ENCODE results near the gene RGR. TPM values are rescaled to one million over a fixed set of nuclear protein-coding genes. Genes with fewer than 3 reads are reported as not detected.

RGR gene
- total RNA-seq, 2 experiments from 2014 or later = not detected

DNA sequence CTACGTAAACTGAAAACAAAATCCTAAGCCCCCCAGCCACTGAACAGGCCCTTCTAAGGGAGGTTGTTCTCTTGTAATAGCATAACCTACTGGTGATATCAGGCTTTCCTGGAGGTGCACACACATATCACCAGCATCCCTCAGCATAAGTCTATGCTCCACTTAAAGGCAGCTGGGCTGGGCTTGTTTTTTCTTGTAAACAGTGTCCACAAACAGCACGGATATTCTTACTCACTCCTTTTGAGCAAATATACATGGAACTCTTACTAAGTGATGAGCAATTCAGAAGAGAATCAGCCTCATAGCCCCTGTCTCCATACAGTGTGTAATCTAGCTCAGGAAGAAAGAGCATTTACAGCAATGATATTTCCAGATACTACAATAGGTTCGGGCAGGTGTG lies 5.9 kb upstream of the RGR start:
- ChIA-PET CTCF (interaction anchor here (1.1 kb wide), 1 partner anchor 19 kb away, joined by 4 read pairs; no protein-coding TSS in a partner anchor), POLR2A (interaction anchor here (1.0 kb wide), 1 partner anchor 303 kb away, joined by 3 read pairs; no protein-coding TSS in a partner anchor)
- Mint-ChIP-seq H3K9me3 (ENCODE audit: insufficient read depth) (no peaks in the 10 kb centered on the region), H3K27ac (no peak overlapping the region), H3K4me1 (ENCODE audit: low read depth) (no peaks in the 10 kb centered on the region), H3K4me3 (no peak overlapping the region), H3K27me3 (ENCODE audit: low read depth) (peaks cover 4% of the 10 kb centered on the region), H3K36me3 (ENCODE audit: low read depth) (no peaks in the 10 kb centered on the region)
- no peak for DNase-seq
- ATAC-seq = no peak

DNA sequence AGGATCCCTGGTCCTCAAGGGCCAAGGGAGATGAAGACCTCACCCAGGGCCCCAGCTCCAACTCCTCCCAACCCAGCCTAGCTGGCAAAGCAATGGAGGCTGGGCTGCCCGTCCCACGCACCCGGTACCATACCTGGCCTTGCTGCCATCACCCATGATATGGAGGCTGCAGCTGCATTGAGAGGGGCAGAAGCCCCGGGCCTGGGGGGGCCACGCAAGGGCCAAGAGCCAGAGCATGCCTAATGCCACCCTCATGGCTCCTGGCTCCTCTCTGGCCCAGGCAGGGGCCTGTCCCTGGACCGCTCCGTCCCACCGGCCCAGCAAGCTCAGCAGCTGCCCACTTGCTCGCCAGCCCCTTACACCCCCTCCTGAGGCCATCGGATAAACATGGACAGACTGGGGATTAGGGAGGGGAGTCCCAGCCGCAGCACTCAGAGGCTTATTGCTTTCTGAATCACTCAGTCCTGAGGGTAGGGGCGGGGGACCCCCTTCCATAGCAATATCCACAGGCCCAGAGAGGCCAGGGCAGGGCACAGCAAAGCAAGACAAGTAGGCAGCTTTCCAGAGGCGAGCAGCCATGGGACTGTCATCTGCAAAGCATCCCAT lies 3.6 kb upstream of the RGR start, which contains the start of gene LRIT1:
Gene LRIT1, minus strand, starts transcription at position 362 of the 606 bp plus-strand sequence. Its CDS starts 107 bp downstream, at position 255.
- H3K4me3 Mint-ChIP-seq = no peak within 1 kb of the TSS
- no peak within 1 kb of the TSS for H3K27ac Mint-ChIP-seq
- H3K36me3 Mint-ChIP-seq (ENCODE audit: low read depth) = no peaks in the 10 kb centered on the region
- H3K4me1 Mint-ChIP-seq (ENCODE audit: low read depth) = no peaks in the 10 kb centered on the region
- CTCF ChIA-PET = no interaction called here
- H3K27me3 Mint-ChIP-seq (ENCODE audit: low read depth) = peaks cover 4% of the 10 kb centered on the region
- ATAC-seq (no peak), DNase-seq (no peak)
- no peaks in the 10 kb centered on the region for H3K9me3 Mint-ChIP-seq (ENCODE audit: insufficient read depth)
- POLR2A ChIA-PET = no interaction called here

GRCh38 chr10:84243759-84244158 lies 1.1 kb upstream of the RGR start:
- DNase-seq (no peak), ATAC-seq (no peak)
- Mint-ChIP-seq H3K4me1 (ENCODE audit: low read depth) (no peaks in the 10 kb centered on the region), H3K27me3 (ENCODE audit: low read depth) (peaks cover 2% of the 10 kb centered on the region), H3K27ac (no peak overlapping the region), H3K9me3 (ENCODE audit: insufficient read depth) (no peaks in the 10 kb centered on the region), H3K4me3 (no peak overlapping the region), H3K36me3 (ENCODE audit: low read depth) (no peaks in the 10 kb centered on the region)
- POLR2A ChIA-PET = no interaction called here
- CTCF ChIA-PET = no interaction called here

DNA sequence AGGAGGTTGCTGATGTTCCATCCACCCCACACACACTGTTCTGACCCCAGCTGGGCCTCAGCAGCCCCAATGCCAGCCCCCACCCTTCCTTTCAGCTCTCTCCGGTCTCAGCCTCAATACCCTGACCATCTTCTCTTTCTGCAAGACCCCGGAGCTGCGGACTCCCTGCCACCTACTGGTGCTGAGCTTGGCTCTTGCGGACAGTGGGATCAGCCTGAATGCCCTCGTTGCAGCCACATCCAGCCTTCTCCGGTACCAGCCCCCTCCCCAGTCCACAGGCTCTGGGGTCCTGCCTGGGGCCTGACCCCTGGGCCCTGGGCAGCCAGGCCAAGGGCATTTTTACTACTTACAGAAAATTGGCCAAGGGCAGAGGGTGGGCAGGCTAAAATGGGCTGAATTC lies 2.6 kb downstream of the RGR start:
- CTCF ChIA-PET = interaction anchor here (1.1 to 1.9 kb wide), 2 partner anchors 9 to 247 kb away, joined by 3 to 7 read pairs; no protein-coding TSS in a partner anchor
- no peak overlapping the region for H3K27ac Mint-ChIP-seq
- no peaks in the 10 kb centered on the region for H3K4me1 Mint-ChIP-seq (ENCODE audit: low read depth)
- H3K36me3 Mint-ChIP-seq (ENCODE audit: low read depth) = no peaks in the 10 kb centered on the region
- H3K27me3 Mint-ChIP-seq (ENCODE audit: low read depth) = peaks cover 2% of the 10 kb centered on the region
- H3K9me3 Mint-ChIP-seq (ENCODE audit: insufficient read depth) = no peaks in the 10 kb centered on the region
- no peak overlapping the region for H3K4me3 Mint-ChIP-seq
- ATAC-seq (no peak), DNase-seq (no peak)
- POLR2A ChIA-PET = no interaction called here

- no peak for DNase-seq
- Mint-ChIP-seq H3K4me1 (ENCODE audit: low read depth) (no peaks in the 10 kb centered on the region), H3K36me3 (ENCODE audit: low read depth) (no peaks in the 10 kb centered on the region), H3K4me3 (no peak overlapping the region), H3K27ac (no peak overlapping the region), H3K9me3 (ENCODE audit: insufficient read depth) (no peaks in the 10 kb centered on the region), H3K27me3 (ENCODE audit: low read depth) (peaks cover 2% of the 10 kb centered on the region)
- no peak for ATAC-seq
- POLR2A ChIA-PET = no interaction called here
- CTCF ChIA-PET = interaction anchor here (1.3 kb wide), 1 partner anchor 104 kb away, joined by 4 read pairs; no protein-coding TSS in a partner anchor
These were observed 3.9 kb downstream of the RGR start for GRCh38 chr10:84248794-84249193.

GRCh38 chr10:84254552-84255478 lies 10.0 kb downstream of the RGR start:
- no peaks in the 10 kb centered on the region for H3K36me3 Mint-ChIP-seq (ENCODE audit: low read depth)
- H3K4me1 Mint-ChIP-seq (ENCODE audit: low read depth) = peaks cover 3% of the 10 kb centered on the region
- ATAC-seq = no peak
- no peak overlapping the region for H3K4me3 Mint-ChIP-seq
- no peak for DNase-seq
- no peaks in the 10 kb centered on the region for H3K9me3 Mint-ChIP-seq (ENCODE audit: insufficient read depth)
- ChIA-PET CTCF (interaction anchor here (0.8 to 2.1 kb wide), 4 partner anchors 10 to 286 kb away, joined by 3 to 6 read pairs (median 5); no protein-coding TSS in a partner anchor), POLR2A (interaction anchor here (0.6 kb wide), 2 partner anchors 22 to 247 kb away, joined by 3 to 4 read pairs; no protein-coding TSS in a partner anchor)
- no peak overlapping the region for H3K27ac Mint-ChIP-seq
- H3K27me3 Mint-ChIP-seq (ENCODE audit: low read depth) = peaks cover 7% of the 10 kb centered on the region

- ATAC-seq = peak; percentile 75
- Mint-ChIP-seq H3K9me3 (ENCODE audit: insufficient read depth) (no peaks in the 10 kb centered on the region), H3K4me3 (no peak overlapping the region), H3K4me1 (ENCODE audit: low read depth) (peaks cover 3% of the 10 kb centered on the region), H3K27me3 (ENCODE audit: low read depth) (peaks cover 7% of the 10 kb centered on the region), H3K36me3 (ENCODE audit: low read depth) (no peaks in the 10 kb centered on the region), H3K27ac (no peak overlapping the region)
- DNase-seq = peak; percentile 61
- POLR2A ChIA-PET = no interaction called here
- CTCF ChIA-PET = interaction anchor here (0.6 to 1.9 kb wide), 18 partner anchors 9 to 281 kb away, joined by 3 to 11 read pairs (median 4); no protein-coding TSS in a partner anchor
These were observed 11.9 kb downstream of the RGR start for GRCh38 chr10:84256510-84257342.

- no peak overlapping the region for H3K27ac Mint-ChIP-seq
- peaks cover 3% of the 10 kb centered on the region for H3K4me1 Mint-ChIP-seq (ENCODE audit: low read depth)
- ATAC-seq = no peak
- H3K9me3 Mint-ChIP-seq (ENCODE audit: insufficient read depth) = no peaks in the 10 kb centered on the region
- H3K27me3 Mint-ChIP-seq (ENCODE audit: low read depth) = peaks cover 5% of the 10 kb centered on the region
- ChIA-PET CTCF (interaction anchor here (0.7 to 1.9 kb wide), 14 partner anchors 10 to 281 kb away, joined by 3 to 11 read pairs (median 4); no protein-coding TSS in a partner anchor), POLR2A (no interaction called here)
- no peak for DNase-seq
- H3K4me3 Mint-ChIP-seq = no peak overlapping the region
- no peaks in the 10 kb centered on the region for H3K36me3 Mint-ChIP-seq (ENCODE audit: low read depth)
These were observed 12.6 kb downstream of the RGR start for GRCh38 chr10:84257343-84258020.

DNA sequence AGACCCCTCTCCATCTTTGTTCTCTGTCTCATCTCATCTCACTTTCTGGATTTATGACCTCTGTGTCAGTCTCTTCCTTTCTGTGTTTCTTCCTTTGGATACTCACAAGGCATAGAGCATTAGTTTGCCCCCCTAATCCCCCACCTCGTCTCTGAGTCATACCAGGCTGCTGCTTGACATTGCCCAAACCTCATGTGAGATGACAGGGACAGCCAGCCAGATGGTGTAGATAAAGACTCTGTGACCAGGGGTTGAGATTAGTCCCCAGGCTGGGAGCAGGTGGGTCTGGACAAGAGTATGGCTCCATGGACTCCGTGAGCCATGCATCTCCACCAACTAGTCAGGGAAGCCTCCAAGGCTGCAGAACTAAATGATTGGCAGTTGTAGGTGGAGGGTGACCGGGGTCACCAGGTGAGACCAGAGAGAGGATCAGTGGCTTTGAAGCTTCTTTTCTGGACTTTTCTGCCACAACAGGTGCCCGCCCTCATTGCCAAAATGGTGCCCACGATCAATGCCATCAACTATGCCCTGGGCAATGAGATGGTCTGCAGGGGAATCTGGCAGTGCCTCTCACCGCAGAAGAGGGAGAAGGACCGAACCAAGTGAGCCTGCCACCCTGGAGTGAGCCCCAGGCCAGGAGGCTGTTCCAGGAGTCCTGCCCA lies 13.3 kb downstream of the RGR start:
- Mint-ChIP-seq H3K27ac (no peak overlapping the region), H3K36me3 (ENCODE audit: low read depth) (no peaks in the 10 kb centered on the region), H3K4me1 (ENCODE audit: low read depth) (peaks cover 3% of the 10 kb centered on the region), H3K9me3 (ENCODE audit: insufficient read depth) (no peaks in the 10 kb centered on the region), H3K27me3 (ENCODE audit: low read depth) (peaks cover 8% of the 10 kb centered on the region), H3K4me3 (no peak overlapping the region)
- ATAC-seq (no peak), DNase-seq (no peak)
- ChIA-PET POLR2A (no interaction called here), CTCF (interaction anchor here (1.3 to 1.6 kb wide), 3 partner anchors 10 to 19 kb away, joined by 4 to 8 read pairs (median 5); no protein-coding TSS in a partner anchor)

DNA sequence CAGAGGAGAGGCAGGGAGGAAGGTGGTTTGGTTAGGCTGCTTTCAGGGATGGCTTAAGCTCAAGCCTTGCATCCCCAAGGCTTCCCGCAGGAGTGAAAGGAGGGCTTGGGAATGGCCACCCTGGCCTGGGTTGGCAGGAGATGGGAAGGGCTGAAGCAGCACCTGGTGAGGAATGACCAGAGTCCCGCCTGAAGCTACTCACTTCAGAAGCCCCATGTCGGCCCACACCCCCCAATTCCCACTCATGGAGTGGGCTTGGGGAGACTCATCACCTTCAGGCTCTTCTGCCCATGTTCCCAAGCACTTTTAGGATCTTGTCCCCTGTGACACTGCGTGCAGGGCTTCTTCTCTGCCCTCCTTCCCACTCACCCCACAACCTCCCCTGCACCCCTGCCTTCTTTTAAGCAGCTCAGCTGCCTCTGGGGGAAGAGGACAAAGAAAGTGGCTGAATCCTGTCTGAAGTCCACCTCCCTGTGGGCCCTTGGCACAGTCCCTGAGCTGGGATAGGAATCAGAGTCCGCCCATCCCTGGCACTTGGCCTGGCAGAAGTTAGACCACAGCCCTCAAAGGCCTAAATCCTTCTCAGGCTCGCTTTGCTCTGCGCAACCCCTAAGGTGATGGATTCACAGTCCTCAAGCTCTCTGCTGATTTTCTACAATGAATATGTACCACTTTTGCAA lies 16.5 kb downstream of the RGR start:
- Mint-ChIP-seq H3K27ac (no peak overlapping the region), H3K36me3 (ENCODE audit: low read depth) (no peaks in the 10 kb centered on the region), H3K9me3 (ENCODE audit: insufficient read depth) (no peaks in the 10 kb centered on the region), H3K27me3 (ENCODE audit: low read depth) (peaks cover 12% of the 10 kb centered on the region), H3K4me3 (no peak overlapping the region), H3K4me1 (ENCODE audit: low read depth) (peaks cover 7% of the 10 kb centered on the region)
- CTCF ChIA-PET = interaction anchor here (1.2 to 11.7 kb wide), 2 partner anchors 91 to 277 kb away, joined by 3 to 260 read pairs; no protein-coding TSS in a partner anchor
- DNase-seq (no peak), ATAC-seq (no peak)
- POLR2A ChIA-PET = no interaction called here

Data from activated CD8-positive, alpha-beta T cell treated with anti-CD3 and anti-CD28 coated beads, Interleukin-2, amount 10 ng/mL, durations not matched to agents 7 days and 5 days (primary cell).